Astrocyte (in vitro differentiated cells and primary cell): ENCODE results near the gene WDR36.

Source experiments
- EZH2 ChIP-seq: IDR thresholded peaks from 2 replicates; pipeline ENCODE4 v1.6.1; 2012; ENCODE audit warnings: mild to moderate bottlenecking, low read length, inconsistent platforms; ENCODE audit not compliant: insufficient read depth
- TF ChIP-seq, protein P1 (sequence below): IDR thresholded peaks from 2 replicates; pipeline ENCODE4 v1.5.1; 2011; ENCODE audit warnings: low read depth, mild to moderate bottlenecking, inconsistent platforms, low read length, moderate library complexity; ENCODE audit not compliant: insufficient read depth

- TF ChIP-seq, protein P1, sequence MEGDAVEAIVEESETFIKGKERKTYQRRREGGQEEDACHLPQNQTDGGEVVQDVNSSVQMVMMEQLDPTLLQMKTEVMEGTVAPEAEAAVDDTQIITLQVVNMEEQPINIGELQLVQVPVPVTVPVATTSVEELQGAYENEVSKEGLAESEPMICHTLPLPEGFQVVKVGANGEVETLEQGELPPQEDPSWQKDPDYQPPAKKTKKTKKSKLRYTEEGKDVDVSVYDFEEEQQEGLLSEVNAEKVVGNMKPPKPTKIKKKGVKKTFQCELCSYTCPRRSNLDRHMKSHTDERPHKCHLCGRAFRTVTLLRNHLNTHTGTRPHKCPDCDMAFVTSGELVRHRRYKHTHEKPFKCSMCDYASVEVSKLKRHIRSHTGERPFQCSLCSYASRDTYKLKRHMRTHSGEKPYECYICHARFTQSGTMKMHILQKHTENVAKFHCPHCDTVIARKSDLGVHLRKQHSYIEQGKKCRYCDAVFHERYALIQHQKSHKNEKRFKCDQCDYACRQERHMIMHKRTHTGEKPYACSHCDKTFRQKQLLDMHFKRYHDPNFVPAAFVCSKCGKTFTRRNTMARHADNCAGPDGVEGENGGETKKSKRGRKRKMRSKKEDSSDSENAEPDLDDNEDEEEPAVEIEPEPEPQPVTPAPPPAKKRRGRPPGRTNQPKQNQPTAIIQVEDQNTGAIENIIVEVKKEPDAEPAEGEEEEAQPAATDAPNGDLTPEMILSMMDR = no peak
- no peak for TF ChIP-seq EZH2
These were observed 27.1 kb downstream of the WDR36 start for GRCh38 chr5:111119221-111119620.
